SU-DHL-6 (cell line): ENCODE measurements around the gene UNC119.

Experiments
- H2AFZ ChIP-seq: fragments of 200-600 bp; sonication (generic); 2 replicates; pipeline ENCODE4 v1.6.1; 2014; ENCODE audit warnings: low read depth, mild to moderate bottlenecking, moderate library complexity, mixed read lengths, antibody characterized with exemption, low read length; ENCODE audit not compliant: severe bottlenecking
- H3F3A ChIP-seq: fragments of 200-600 bp; shearing (Covaris generic); 2 replicates; pipeline ENCODE4 v1.6.0; 2016; ENCODE audit warnings: antibody characterized with exemption, mild to moderate bottlenecking; ENCODE audit not compliant: insufficient read depth
- H3K27ac ChIP-seq: fragments of 200-600 bp; sonication (generic); 2 replicates; pipeline ENCODE4 v1.5.1; 2016; ENCODE audit warnings: low read depth, mild to moderate bottlenecking, low read length, moderate library complexity, mixed read lengths
- H3K27me3 ChIP-seq: fragments of 200-600 bp; sonication (generic), shearing (Covaris generic); 2 replicates; pipeline ENCODE4 v1.6.0; 2014; ENCODE audit warnings: mild to moderate bottlenecking, low read length
- H3K36me3 ChIP-seq: fragments of 200-600 bp; sonication (generic); 2 replicates; pipeline ENCODE4 v1.6.1; 2014; ENCODE audit warnings: mild to moderate bottlenecking, low read length, mixed read lengths
- H3K4me2 ChIP-seq: fragments of 300-600, 200-600 bp; shearing (Covaris generic), sonication (generic); 2 replicates; pipeline ENCODE4 v1.6.0; 2014; ENCODE audit warnings: low read length, low read depth, mild to moderate bottlenecking; ENCODE audit not compliant: poor library complexity, severe bottlenecking
- H3K4me3 ChIP-seq: fragments of 200-600 bp; sonication (generic); 2 replicates; pipeline ENCODE4 v1.5.1; 2014; ENCODE audit warnings: antibody characterized with exemption, low read length, mild to moderate bottlenecking, mixed read lengths; ENCODE audit not compliant: insufficient read depth, poor library complexity, severe bottlenecking
- H3K79me2 ChIP-seq: fragments of 200-600 bp; sonication (generic); 2 replicates; pipeline ENCODE4 v1.6.1; 2014; ENCODE audit warnings: mild to moderate bottlenecking, low read length, moderate library complexity; ENCODE audit not compliant: insufficient read depth
- H3K9ac ChIP-seq: fragments of 200-600 bp; sonication (generic); 2 replicates; pipeline ENCODE4 v1.7.0; 2014; ENCODE audit warnings: mild to moderate bottlenecking, low read length
- H3K9me2 ChIP-seq: fragments of 200-600 bp; sonication (generic); replicated peaks from 2 replicates; pipeline ENCODE4 v1.6.1; 2014; ENCODE audit warnings: low read length; ENCODE audit not compliant: insufficient read depth
- H3K9me3 ChIP-seq: fragments of 200-600 bp; sonication (generic); 2 replicates; pipeline ENCODE4 v1.6.1; 2014; ENCODE audit warnings: low read length, mixed read lengths; ENCODE audit not compliant: insufficient read depth
- H4K20me1 ChIP-seq: fragments of 200-600 bp; sonication (generic); 2 replicates; pipeline ENCODE4 v1.6.1; 2014; ENCODE audit warnings: low read depth, mild to moderate bottlenecking, antibody characterized with exemption, low read length, moderate library complexity, mixed read lengths
- EZH2phosphoT487 ChIP-seq: fragments of 200-600 bp; sonication (generic), shearing (Covaris generic); conservative IDR thresholded peaks from 2 replicates; pipeline ENCODE4 v1.6.1; 2018; ENCODE audit warnings: mild to moderate bottlenecking, antibody characterized with exemption, low read length, moderate library complexity, mixed read lengths
- TF ChIP-seq, protein P1 (sequence below): fragments of 200-600 bp; sonication (generic); IDR thresholded peaks from one replicate; pipeline ENCODE4 v1.5.1; 2017; ENCODE audit warnings: antibody characterized with exemption, mild to moderate bottlenecking, low read length, moderate library complexity; ENCODE audit not compliant: insufficient read depth, poor library complexity, severe bottlenecking

The UNC119 gene

DNA sequence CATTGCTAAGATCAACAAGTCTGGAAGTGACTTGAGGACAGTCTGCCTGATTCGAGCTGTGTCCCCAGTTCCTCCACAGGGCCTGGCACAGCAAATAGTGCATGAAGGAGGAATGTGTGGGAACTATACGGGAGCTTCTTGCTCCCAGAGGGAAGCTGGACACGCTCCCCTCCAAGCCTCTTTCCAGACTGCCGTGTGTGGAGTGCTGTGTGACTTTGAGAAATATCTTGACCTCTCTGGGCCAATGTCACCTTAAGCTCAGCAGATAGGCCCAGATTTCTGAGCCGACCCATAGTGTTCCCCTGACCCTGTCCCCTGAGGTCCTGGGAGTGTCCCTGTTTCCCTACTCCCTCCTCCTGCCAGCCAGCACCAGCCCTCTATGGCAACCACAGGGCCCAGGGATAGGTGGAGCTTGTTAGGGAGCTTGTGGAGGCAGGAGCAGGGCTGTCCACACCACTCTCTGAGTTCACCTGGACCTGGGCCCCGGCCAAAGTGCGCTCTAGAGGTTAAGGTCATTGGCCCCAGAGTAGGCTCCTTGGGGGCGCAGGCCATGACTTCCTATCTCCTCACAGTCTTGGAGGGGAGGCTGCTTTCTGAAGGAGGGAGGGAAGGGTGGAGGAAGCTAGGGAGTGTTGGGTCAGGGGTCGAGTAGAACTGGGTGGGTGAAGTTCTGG, 52.6 kb downstream of the UNC119 start:
- Histone ChIP-seq H3K9me3 (no peaks in the 10 kb centered on the region), H3K36me3 (no peaks in the 10 kb centered on the region), H3K27ac (no peak overlapping the region), H3F3A (no peaks in the 10 kb centered on the region), H3K79me2 (no peaks in the 10 kb centered on the region), H3K4me2 (no peak overlapping the region), H3K27me3 (no peaks in the 10 kb centered on the region), H2AFZ (no peak overlapping the region), H4K20me1 (no peaks in the 10 kb centered on the region), H3K9ac (no peak overlapping the region), H3K9me2 (no peaks in the 10 kb centered on the region), H3K4me3 (no peak overlapping the region)
- TF ChIP-seq EZH2phosphoT487: no peak
- TF ChIP-seq, protein P1, sequence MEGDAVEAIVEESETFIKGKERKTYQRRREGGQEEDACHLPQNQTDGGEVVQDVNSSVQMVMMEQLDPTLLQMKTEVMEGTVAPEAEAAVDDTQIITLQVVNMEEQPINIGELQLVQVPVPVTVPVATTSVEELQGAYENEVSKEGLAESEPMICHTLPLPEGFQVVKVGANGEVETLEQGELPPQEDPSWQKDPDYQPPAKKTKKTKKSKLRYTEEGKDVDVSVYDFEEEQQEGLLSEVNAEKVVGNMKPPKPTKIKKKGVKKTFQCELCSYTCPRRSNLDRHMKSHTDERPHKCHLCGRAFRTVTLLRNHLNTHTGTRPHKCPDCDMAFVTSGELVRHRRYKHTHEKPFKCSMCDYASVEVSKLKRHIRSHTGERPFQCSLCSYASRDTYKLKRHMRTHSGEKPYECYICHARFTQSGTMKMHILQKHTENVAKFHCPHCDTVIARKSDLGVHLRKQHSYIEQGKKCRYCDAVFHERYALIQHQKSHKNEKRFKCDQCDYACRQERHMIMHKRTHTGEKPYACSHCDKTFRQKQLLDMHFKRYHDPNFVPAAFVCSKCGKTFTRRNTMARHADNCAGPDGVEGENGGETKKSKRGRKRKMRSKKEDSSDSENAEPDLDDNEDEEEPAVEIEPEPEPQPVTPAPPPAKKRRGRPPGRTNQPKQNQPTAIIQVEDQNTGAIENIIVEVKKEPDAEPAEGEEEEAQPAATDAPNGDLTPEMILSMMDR: no peak

DNA sequence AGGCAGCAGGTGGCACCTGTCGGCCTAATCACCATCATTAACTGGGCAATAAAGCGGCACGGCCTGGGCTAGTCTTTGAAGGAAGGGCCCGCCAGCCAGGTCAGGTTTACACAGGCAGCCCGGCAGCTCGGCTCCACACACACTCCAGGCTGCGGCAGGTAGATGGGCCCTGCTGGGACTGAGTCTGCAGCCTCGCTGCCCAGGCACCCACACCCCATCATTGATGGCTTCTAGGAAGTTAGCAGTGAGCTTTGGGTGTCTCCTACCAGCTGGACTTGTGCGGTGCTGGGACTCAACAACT, 53.1 kb downstream of the UNC119 start:
- TF ChIP-seq EZH2phosphoT487: no peak
- TF ChIP-seq, protein P1: no peak
- no peaks in the 10 kb centered on the region for H3K36me3 ChIP-seq
- H3K9me2 ChIP-seq: no peaks in the 10 kb centered on the region
- no peaks in the 10 kb centered on the region for H3F3A ChIP-seq
- no peaks in the 10 kb centered on the region for H3K79me2 ChIP-seq
- no peaks in the 10 kb centered on the region for H3K27me3 ChIP-seq
- no peaks in the 10 kb centered on the region for H3K9me3 ChIP-seq
- H4K20me1 ChIP-seq: no peaks in the 10 kb centered on the region
- H3K4me2 ChIP-seq: no peak overlapping the region
- no peak overlapping the region for H3K4me3 ChIP-seq
- no peak overlapping the region for H3K9ac ChIP-seq
- no peak overlapping the region for H3K27ac ChIP-seq
- no peak overlapping the region for H2AFZ ChIP-seq

DNA sequence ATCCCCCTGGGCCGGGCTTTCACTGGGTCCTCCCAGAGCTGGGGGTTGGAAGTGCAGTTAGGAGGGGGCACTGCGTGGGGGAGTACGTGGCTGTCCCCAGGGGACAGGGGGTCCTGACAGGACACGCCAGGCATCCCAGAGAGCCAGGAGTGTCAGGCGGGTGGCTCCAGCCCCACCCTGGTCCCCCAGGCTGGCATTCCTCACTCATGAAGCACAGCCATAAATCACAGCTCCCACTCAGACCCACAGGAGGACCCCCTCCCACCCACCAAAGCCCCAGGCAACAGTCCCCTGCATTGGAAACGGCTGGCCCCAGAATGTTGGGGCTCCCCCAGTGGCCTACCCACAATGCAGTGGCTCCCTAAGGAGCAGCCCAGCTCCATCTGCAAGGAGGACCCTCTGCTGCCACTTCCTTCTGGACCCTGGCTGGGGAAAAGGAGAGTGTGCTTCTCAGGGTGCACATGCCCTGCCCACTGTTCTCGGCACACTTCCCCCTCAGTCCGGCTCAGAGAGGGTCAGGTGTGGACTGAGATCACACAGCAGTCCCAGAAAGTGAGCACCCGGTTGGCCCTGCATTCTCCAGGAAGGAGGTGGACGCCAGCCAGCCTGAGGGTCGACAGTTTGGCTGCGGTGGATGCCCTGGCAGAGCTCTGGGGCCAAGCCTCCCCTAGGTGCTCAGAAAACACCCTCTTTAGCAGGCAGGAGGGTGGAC, 53.6 kb downstream of the UNC119 start:
- no peak overlapping the region for H3K9ac ChIP-seq
- H3K4me2 ChIP-seq: no peak overlapping the region
- no peaks in the 10 kb centered on the region for H3K9me2 ChIP-seq
- no peak overlapping the region for H3K27ac ChIP-seq
- no peak overlapping the region for H2AFZ ChIP-seq
- H3K79me2 ChIP-seq: no peaks in the 10 kb centered on the region
- no peaks in the 10 kb centered on the region for H3K36me3 ChIP-seq
- H3K27me3 ChIP-seq: no peaks in the 10 kb centered on the region
- H3F3A ChIP-seq: no peaks in the 10 kb centered on the region
- no peak for TF ChIP-seq EZH2phosphoT487
- TF ChIP-seq, protein P1: no peak
- H4K20me1 ChIP-seq: no peaks in the 10 kb centered on the region
- no peak overlapping the region for H3K4me3 ChIP-seq
- no peaks in the 10 kb centered on the region for H3K9me3 ChIP-seq
